HepG2 (cell line): ENCODE measurements around the gene RRAGA. TPM values are rescaled to one million over a fixed set of nuclear protein-coding genes. Genes with fewer than 3 reads are reported as not detected.
A peak's percentile ranks its signal among the peaks of the same experiment; 100 is the strongest.

ENCODE experiments used
- GLI4 ChIP-seq: sonication (generic); formaldehyde crosslinking; IDR thresholded peaks from 2 replicates; pipeline ENCODE4 v1.5.1; 2020; ENCODE audit warnings: missing genetic modification reagents, mild to moderate bottlenecking, moderate library complexity, borderline replicate concordance
- KMT2A ChIP-seq: sonication (generic); formaldehyde crosslinking; IDR thresholded peaks from 2 replicates; pipeline ENCODE4 v1.4.0; 2020; ENCODE audit warnings: missing genetic modification reagents
- MAFF ChIP-seq: IDR thresholded peaks from 2 replicates; pipeline ENCODE4 v1.6.1; 2011; ENCODE audit warnings: low read depth, low read length, improper control_type of control experiment
- MLLT10 ChIP-seq: sonication (generic); formaldehyde crosslinking; IDR thresholded peaks from 2 replicates; pipeline ENCODE4 v1.4.0; 2020; ENCODE audit warnings: missing genetic modification reagents
- NFKB2 ChIP-seq: sonication (generic); formaldehyde crosslinking; IDR thresholded peaks from 2 replicates; pipeline ENCODE4 v1.4.0; 2020; ENCODE audit warnings: missing genetic modification reagents, borderline replicate concordance
- NFYC ChIP-seq: IDR thresholded peaks from 2 replicates; pipeline ENCODE4 v1.6.1; 2016; ENCODE audit warnings: missing genetic modification reagents, missing compliant biosample characterization
- NR2F6 ChIP-seq, 2 experiments: IDR thresholded peaks; 2 replicates each; pipeline ENCODE4 v1.6.1; 2016; ENCODE audit warnings: antibody characterized with exemption in 1 of 2, mild to moderate bottlenecking in 1 of 2
- PAX8 ChIP-seq: sonication (generic); formaldehyde crosslinking; IDR thresholded peaks from 2 replicates; pipeline ENCODE4 v1.8.0; 2022; ENCODE audit warnings: mild to moderate bottlenecking, missing genetic modification reagents, borderline replicate concordance
- SIN3A ChIP-seq: IDR thresholded peaks from 2 replicates; pipeline ENCODE4 v1.6.1; 2011; ENCODE audit warnings: low read depth, mild to moderate bottlenecking, control low read depth, low read length, borderline replicate concordance
- SMARCE1 ChIP-seq: fragments of 450-650 bp; IDR thresholded peaks from 2 replicates; pipeline ENCODE4 v1.6.1; 2017; ENCODE audit warnings: borderline replicate concordance
- SOX5 ChIP-seq: IDR thresholded peaks from 2 replicates; pipeline ENCODE4 v1.6.1; 2016; ENCODE audit warnings: borderline replicate concordance
- ZBTB1 ChIP-seq: sonication (generic); formaldehyde crosslinking; IDR thresholded peaks from 2 replicates; pipeline ENCODE4 v1.4.0; 2020; ENCODE audit warnings: missing genetic modification reagents, borderline replicate concordance
- ZMAT3 ChIP-seq: sonication (generic); formaldehyde crosslinking; conservative IDR thresholded peaks from 2 replicates; pipeline ENCODE4 v1.7.0; 2021; ENCODE audit warnings: missing genetic modification reagents
- ZNF282 ChIP-seq: fragments of 450-650 bp; IDR thresholded peaks from 2 replicates; pipeline ENCODE4 v1.6.1; 2018; ENCODE audit not compliant: partially characterized antibody
- ZNF546 ChIP-seq: sonication (generic); formaldehyde crosslinking; conservative IDR thresholded peaks from 2 replicates; pipeline ENCODE4 v1.8.1; 2023; ENCODE audit warnings: mild to moderate bottlenecking, missing genetic modification reagents
- ZNF619 ChIP-seq: sonication (generic); formaldehyde crosslinking; IDR thresholded peaks from 2 replicates; pipeline ENCODE4 v1.4.0; 2020; ENCODE audit warnings: mild to moderate bottlenecking, missing genetic modification reagents
- ZNF776 ChIP-seq: sonication (generic); formaldehyde crosslinking; IDR thresholded peaks from 2 replicates; pipeline ENCODE4 v1.4.0; 2020; ENCODE audit warnings: mild to moderate bottlenecking, missing genetic modification reagents
- ZSCAN12 ChIP-seq: sonication (generic); formaldehyde crosslinking; IDR thresholded peaks from 2 replicates; pipeline ENCODE4 v1.9.0; 2021; ENCODE audit warnings: mild to moderate bottlenecking, missing genetic modification reagents
- ZZZ3 ChIP-seq: sonication (generic); formaldehyde crosslinking; IDR thresholded peaks from 2 replicates; pipeline ENCODE4 v1.4.0; 2020; ENCODE audit warnings: missing genetic modification reagents, mild to moderate bottlenecking, borderline replicate concordance
- polyA plus RNA-seq, 8 experiments: library from polyadenylated mRNA; depleted of rRNA in 3 of 8; stranded (reverse) in 7 of 8; unstranded in 1 of 8; fragments of >200 nt; fragmentation: Illumina TruSeq in 4 of 8; extraction: Trizol in 4 of 8; gene quantifications; 2 replicates each; pipeline versions ENCODE4 v1.2.1 to v1.2.3, GENCODE V29; 2011 to 2016; ENCODE audit warnings: low read depth in 4 of 8, missing spikeins in 1 of 8, mixed read lengths in 1 of 8; ENCODE audit not compliant: insufficient read depth in 1 of 8
- total RNA-seq, 5 experiments: library from RNA; depleted of rRNA; stranded (reverse); fragments of >200 nt; fragmentation: Illumina TruSeq; extraction: Trizol; gene quantifications; 2 replicates each; pipeline ENCODE4 v1.2.3, GENCODE V29; 2016; ENCODE audit warnings: low read depth in 1 of 5
- TF ChIP-seq, protein P1 (sequence below): sonication (generic); formaldehyde crosslinking; IDR thresholded peaks from 2 replicates; pipeline ENCODE4 v1.5.0; 2020; ENCODE audit warnings: mild to moderate bottlenecking, low read depth, missing genetic modification reagents, borderline replicate concordance
- TF ChIP-seq, protein P2 (sequence below): sonication (generic); formaldehyde crosslinking; IDR thresholded peaks from 2 replicates; pipeline ENCODE4 v1.8.1; 2023; ENCODE audit warnings: mild to moderate bottlenecking, inconsistent platforms, moderate library complexity, missing genetic modification reagents, borderline replicate concordance
- TF ChIP-seq, protein P3 (sequence below): sonication (generic); formaldehyde crosslinking; IDR thresholded peaks from 2 replicates; pipeline ENCODE4 v1.4.0; 2020; ENCODE audit warnings: missing genetic modification reagents
- TF ChIP-seq, protein P4 (sequence below): sonication (generic); formaldehyde crosslinking; IDR thresholded peaks from 2 replicates; pipeline ENCODE4 v1.8.0; 2022; ENCODE audit warnings: mild to moderate bottlenecking, missing genetic modification reagents, borderline replicate concordance
- TF ChIP-seq, protein P5 (sequence below): sonication (generic); formaldehyde crosslinking; IDR thresholded peaks from 2 replicates; pipeline ENCODE4 v1.5.0; 2020; ENCODE audit warnings: mild to moderate bottlenecking, missing genetic modification reagents

The RRAGA gene
- total and polyA plus RNA-seq, 2 of the 13 experiments (the other 11 are each of a cell fraction or from before 2014, with no cell fraction given): 37.5 to 118 TPM

DNA sequence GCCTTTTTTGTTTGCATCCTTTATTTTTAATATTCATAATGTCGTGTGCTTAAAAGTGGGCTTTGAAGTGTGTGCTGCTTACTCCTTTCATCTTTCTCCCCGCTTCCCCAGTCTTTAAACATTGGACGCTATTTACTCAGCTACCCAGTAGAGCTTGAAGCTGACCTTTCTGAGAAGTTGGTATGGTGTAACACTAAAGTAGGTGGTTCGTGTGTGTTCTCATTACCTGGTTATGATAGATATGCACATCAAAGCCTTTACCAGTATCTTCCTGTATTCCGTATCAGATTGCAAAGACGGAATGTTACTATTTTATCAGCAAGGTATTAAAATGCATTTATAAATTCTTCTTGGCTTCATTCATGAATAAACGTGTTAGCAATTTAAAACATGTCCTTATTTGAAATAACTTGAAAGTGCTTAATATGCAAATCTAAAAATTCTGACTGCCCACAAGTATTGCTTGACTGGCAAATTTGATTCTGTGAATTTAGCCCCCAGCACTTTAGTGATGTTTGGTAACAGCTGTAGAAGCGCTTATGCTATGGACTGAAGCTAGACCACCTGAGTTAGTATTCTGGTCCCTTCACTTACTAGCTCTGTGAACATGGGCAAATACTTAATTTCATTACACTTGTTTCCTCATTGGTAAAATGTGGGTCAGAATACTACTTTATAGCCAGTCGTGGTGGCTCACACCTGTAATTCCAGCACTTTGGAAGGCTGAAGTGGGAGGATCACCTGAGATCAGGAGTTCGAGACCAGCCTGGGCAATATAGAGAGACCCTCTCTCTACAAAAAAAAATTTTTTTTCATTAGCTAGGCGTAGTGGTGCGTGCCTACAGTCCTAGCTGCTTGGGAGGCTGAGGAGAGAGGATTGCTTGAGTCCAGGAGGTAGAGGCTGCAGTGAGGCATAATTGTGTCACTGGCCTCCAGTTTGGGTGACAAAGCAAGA, 1.7 kb downstream of the RRAGA start (continued):
- TF ChIP-seq KMT2A (CRISPR knock-in tag) (0 out of 2 replicates have a peak, but pooled peaks have one; percentile 1), NFKB2 (CRISPR knock-in tag) (no peak), SMARCE1 (no peak), ZBTB1 (CRISPR knock-in tag) (no peak), NR2F6 (IDR thresholded peaks at IDR 0.05) (no peak), NR2F6 (CRISPR knock-in tag; IDR thresholded peaks at IDR 0.05) (peak; percentile 75), ZMAT3 (CRISPR knock-in tag) (0 out of 2 replicates have a peak, but pooled peaks have one; percentile 13), GLI4 (no peak), SOX5 (CRISPR knock-in tag) (no peak), ZNF282 (no peak), MLLT10 (CRISPR knock-in tag) (no peak), ZNF619 (CRISPR knock-in tag) (no peak), ZSCAN12 (CRISPR knock-in tag) (no peak), ZNF776 (CRISPR knock-in tag) (no peak), PAX8 (CRISPR knock-in tag) (no peak), ZNF546 (CRISPR knock-in tag) (no peak), ZZZ3 (no peak), NFYC (CRISPR knock-in tag) (no peak), SIN3A (no peak), MAFF (peak; percentile 74)
- TF ChIP-seq, protein P1, sequence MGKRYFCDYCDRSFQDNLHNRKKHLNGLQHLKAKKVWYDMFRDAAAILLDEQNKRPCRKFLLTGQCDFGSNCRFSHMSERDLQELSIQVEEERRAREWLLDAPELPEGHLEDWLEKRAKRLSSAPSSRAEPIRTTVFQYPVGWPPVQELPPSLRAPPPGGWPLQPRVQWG: no peak
- TF ChIP-seq, protein P2, sequence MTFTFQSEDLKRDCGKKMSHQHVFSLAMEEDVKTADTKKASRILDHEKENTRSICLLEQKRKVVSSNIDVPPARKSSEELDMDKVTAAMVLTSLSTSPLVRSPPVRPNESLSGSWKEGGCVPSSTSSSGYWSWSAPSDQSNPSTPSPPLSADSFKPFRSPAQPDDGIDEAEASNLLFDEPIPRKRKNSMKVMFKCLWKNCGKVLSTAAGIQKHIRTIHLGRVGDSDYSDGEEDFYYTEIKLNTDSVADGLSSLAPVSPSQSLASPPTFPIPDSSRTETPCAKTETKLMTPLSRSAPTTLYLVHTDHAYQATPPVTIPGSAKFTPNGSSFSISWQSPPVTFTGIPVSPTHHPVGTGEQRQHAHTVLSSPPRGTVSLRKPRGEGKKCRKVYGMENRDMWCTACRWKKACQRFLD (CRISPR knock-in tag): no peak
- TF ChIP-seq, protein P3, sequence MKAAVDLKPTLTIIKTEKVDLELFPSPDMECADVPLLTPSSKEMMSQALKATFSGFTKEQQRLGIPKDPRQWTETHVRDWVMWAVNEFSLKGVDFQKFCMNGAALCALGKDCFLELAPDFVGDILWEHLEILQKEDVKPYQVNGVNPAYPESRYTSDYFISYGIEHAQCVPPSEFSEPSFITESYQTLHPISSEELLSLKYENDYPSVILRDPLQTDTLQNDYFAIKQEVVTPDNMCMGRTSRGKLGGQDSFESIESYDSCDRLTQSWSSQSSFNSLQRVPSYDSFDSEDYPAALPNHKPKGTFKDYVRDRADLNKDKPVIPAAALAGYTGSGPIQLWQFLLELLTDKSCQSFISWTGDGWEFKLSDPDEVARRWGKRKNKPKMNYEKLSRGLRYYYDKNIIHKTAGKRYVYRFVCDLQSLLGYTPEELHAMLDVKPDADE (CRISPR knock-in tag): no peak
- TF ChIP-seq, protein P4, sequence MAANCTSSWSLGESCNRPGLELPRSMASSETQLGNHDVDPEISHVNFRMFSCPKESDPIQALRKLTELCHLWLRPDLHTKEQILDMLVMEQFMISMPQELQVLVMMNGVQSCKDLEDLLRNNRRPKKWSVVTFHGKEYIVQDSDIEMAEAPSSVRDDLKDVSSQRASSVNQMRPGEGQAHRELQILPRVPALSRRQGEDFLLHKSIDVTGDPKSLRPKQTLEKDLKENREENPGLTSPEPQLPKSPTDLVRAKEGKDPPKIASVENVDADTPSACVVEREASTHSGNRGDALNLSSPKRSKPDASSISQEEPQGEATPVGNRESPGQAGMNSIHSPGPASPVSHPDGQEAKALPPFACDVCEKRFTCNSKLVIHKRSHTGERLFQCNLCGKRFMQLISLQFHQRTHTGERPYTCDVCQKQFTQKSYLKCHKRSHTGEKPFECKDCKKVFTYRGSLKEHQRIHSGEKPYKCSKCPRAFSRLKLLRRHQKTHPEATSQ (CRISPR knock-in tag): no peak
- TF ChIP-seq, protein P5, sequence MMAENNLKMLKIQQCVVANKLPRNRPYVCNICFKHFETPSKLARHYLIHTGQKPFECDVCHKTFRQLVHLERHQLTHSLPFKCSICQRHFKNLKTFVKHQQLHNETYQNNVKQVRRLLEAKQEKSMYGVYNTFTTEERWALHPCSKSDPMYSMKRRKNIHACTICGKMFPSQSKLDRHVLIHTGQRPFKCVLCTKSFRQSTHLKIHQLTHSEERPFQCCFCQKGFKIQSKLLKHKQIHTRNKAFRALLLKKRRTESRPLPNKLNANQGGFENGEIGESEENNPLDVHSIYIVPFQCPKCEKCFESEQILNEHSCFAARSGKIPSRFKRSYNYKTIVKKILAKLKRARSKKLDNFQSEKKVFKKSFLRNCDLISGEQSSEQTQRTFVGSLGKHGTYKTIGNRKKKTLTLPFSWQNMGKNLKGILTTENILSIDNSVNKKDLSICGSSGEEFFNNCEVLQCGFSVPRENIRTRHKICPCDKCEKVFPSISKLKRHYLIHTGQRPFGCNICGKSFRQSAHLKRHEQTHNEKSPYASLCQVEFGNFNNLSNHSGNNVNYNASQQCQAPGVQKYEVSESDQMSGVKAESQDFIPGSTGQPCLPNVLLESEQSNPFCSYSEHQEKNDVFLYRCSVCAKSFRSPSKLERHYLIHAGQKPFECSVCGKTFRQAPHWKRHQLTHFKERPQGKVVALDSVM: peak; percentile 82
